ENCODE results near the gene PCMT1.

DNA sequence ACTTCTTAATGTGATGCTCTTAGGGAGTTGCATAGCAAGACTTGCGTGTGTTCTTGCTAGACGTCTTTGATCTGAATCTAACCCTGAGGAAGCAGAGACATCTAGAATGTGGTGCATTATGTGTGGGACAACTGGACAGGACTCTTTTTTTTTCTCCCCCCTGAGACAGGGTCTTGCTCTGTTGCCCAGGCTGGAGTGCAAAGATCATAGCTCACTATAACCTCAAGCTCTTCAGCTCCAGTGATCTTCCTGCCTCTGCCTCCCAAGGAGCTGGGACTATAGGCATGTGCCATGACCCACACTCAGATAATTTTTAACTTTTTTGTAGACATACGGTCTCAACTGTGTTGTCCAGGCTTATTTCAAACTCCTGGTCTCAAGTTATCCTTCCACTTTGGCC is 34.0 kb downstream of the PCMT1 start:
- TF ChIP-seq, protein P1, sequence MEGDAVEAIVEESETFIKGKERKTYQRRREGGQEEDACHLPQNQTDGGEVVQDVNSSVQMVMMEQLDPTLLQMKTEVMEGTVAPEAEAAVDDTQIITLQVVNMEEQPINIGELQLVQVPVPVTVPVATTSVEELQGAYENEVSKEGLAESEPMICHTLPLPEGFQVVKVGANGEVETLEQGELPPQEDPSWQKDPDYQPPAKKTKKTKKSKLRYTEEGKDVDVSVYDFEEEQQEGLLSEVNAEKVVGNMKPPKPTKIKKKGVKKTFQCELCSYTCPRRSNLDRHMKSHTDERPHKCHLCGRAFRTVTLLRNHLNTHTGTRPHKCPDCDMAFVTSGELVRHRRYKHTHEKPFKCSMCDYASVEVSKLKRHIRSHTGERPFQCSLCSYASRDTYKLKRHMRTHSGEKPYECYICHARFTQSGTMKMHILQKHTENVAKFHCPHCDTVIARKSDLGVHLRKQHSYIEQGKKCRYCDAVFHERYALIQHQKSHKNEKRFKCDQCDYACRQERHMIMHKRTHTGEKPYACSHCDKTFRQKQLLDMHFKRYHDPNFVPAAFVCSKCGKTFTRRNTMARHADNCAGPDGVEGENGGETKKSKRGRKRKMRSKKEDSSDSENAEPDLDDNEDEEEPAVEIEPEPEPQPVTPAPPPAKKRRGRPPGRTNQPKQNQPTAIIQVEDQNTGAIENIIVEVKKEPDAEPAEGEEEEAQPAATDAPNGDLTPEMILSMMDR (IDR thresholded peaks at IDR 0.05), result no peak
- TF ChIP-seq POLR2A (IDR thresholded peaks at IDR 0.05) (no peak), POLR2AphosphoS5 (IDR thresholded peaks at IDR 0.05) (no peak), EP300 (IDR thresholded peaks at IDR 0.05) (no peak)
